Breast epithelium (tissue), 4 donors: ENCODE measurements around the gene SALL1. TPM values are rescaled to one million over a fixed set of nuclear protein-coding genes. Genes with fewer than 3 reads are reported as not detected.

Source experiments
- DNase-seq, 2 donors: peaks; one replicate each; pipeline ENCODE4 v3.0.0-alpha.2; 2019; ENCODE audit warnings: low spot score in 2 of 2
- H3K27ac ChIP-seq, 2 donors: fragments of 200-600 bp; sonication (generic) in 1 of 2; one replicate each; pipeline ENCODE4 v1.5.1; 2016 to 2019; ENCODE audit warnings: mild to moderate bottlenecking in 1 of 2
- H3K27me3 ChIP-seq, 2 donors: fragments of 200-600 bp; sonication (generic) in 1 of 2; one replicate each; pipeline versions ENCODE4 v1.5.1 to v1.6.0; 2017 to 2019; ENCODE audit warnings: control low read depth in 1 of 2, mild to moderate bottlenecking in 1 of 2
- H3K36me3 ChIP-seq: fragments of 200-600 bp; one replicate; pipeline ENCODE4 v1.5.1; 2019
- H3K4me1 ChIP-seq, 2 donors: fragments of 200-600 bp; sonication (generic); one replicate each; pipeline ENCODE4 v1.5.1; 2016 to 2019; ENCODE audit warnings: control low read depth in 1 of 2
- H3K4me3 ChIP-seq, 3 donors: fragments of 200-600 bp; sonication (generic); 1 replicate in 2 of 3; 2 replicates in 1 of 3; pipeline ENCODE4 v1.5.1; 2016 to 2019; ENCODE audit warnings: mild to moderate bottlenecking in 3 of 3, moderate library complexity in 2 of 3
- H3K9me3 ChIP-seq, 2 donors: fragments of 200-600 bp; sonication (generic) in 1 of 2; one replicate each; pipeline ENCODE4 v1.5.1; 2016 to 2019; ENCODE audit warnings: control low read depth in 1 of 2
- POLR2A ChIP-seq: fragments of 450-650 bp; IDR thresholded peaks from one replicate; pipeline ENCODE4 v1.6.1; 2016; ENCODE audit warnings: antibody characterized with exemption, mild to moderate bottlenecking, moderate library complexity
- POLR2AphosphoS5 ChIP-seq, 3 donors: sonication (generic); formaldehyde crosslinking; IDR thresholded peaks; one replicate each; pipeline ENCODE4 v1.6.1; 2017; ENCODE audit warnings: antibody characterized with exemption in 3 of 3
- intact Hi-C: fragments of 100-400 bp; cut with DNase I; formaldehyde crosslinking; loops from one replicate; pipeline ENCODE4 v1.15.1; 2023; ENCODE audit warnings: low total_unique reads
- total RNA-seq, 3 donors: library from RNA; depleted of rRNA; stranded (reverse); fragments of >200 nt; gene quantifications; one replicate each; pipeline ENCODE4 v1.1.0, GENCODE V29; 2016
- TF ChIP-seq, protein P1 (sequence below), 3 donors: fragments of 450-650 bp; IDR thresholded peaks; one replicate each; pipeline ENCODE4 v1.5.1; 2016 to 2017; ENCODE audit warnings: antibody characterized with exemption in 3 of 3, mild to moderate bottlenecking in 3 of 3, moderate library complexity in 3 of 3

The SALL1 gene
- total RNA-seq, 3 donors from 2014 or later = 0.15 to 0.33 (median 0.32) TPM

DNA sequence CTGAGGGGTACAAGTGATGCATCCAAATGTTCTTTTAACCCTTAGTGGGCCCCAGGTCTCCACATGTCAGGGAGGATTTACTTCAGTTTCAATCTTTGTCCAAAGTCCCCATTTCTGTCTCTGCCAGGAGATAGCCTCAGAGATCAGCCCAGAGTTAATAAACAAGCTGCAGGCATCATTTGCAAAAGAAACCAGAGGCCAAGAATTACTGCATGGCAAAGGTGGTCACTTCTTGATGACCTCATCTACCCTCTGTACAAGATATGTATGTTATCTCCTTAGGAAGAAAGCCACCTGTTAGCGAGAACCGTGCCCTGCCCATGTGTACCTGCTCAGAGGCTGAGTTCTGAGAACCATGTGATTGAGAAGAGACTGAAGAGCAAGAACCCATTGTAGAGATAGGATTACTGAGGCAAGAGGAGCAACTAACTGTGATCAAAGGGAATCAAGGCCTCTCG lies 40.3 kb downstream of the SALL1 start:
- no peak for TF ChIP-seq POLR2AphosphoS5 (IDR thresholded peaks at IDR 0.05)
- DNase-seq = no peak
- Histone ChIP-seq H3K27me3 (peaks cover 0 to 40% of the 10 kb centered on the region in 2 donors), H3K27ac (no peak overlapping the region), H3K9me3 (no peaks in the 10 kb centered on the region), H3K4me1 (no peaks in the 10 kb centered on the region), H3K4me3 (no peak overlapping the region), H3K36me3 (no peaks in the 10 kb centered on the region)
- intact Hi-C loops = no loop called here

GRCh38 chr16:51109173-51109572 lies 41.9 kb downstream of the SALL1 start:
- intact Hi-C loops = no loop called here
- TF ChIP-seq, protein P1, sequence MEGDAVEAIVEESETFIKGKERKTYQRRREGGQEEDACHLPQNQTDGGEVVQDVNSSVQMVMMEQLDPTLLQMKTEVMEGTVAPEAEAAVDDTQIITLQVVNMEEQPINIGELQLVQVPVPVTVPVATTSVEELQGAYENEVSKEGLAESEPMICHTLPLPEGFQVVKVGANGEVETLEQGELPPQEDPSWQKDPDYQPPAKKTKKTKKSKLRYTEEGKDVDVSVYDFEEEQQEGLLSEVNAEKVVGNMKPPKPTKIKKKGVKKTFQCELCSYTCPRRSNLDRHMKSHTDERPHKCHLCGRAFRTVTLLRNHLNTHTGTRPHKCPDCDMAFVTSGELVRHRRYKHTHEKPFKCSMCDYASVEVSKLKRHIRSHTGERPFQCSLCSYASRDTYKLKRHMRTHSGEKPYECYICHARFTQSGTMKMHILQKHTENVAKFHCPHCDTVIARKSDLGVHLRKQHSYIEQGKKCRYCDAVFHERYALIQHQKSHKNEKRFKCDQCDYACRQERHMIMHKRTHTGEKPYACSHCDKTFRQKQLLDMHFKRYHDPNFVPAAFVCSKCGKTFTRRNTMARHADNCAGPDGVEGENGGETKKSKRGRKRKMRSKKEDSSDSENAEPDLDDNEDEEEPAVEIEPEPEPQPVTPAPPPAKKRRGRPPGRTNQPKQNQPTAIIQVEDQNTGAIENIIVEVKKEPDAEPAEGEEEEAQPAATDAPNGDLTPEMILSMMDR (IDR thresholded peaks at IDR 0.05) = no peak
- no peak for TF ChIP-seq POLR2A
- no peak for TF ChIP-seq POLR2AphosphoS5 (IDR thresholded peaks at IDR 0.05)

GRCh38 chr16:51107742-51108141 lies 43.3 kb downstream of the SALL1 start:
- Histone ChIP-seq H3K4me1 (no peaks in the 10 kb centered on the region), H3K36me3 (no peaks in the 10 kb centered on the region), H3K27ac (no peak overlapping the region), H3K9me3 (no peaks in the 10 kb centered on the region), H3K27me3 (peaks cover 0 to 18% of the 10 kb centered on the region in 2 donors), H3K4me3 (no peak overlapping the region)
- TF ChIP-seq POLR2A (no peak), POLR2AphosphoS5 (IDR thresholded peaks at IDR 0.05) (no peak)
- TF ChIP-seq, protein P1 (IDR thresholded peaks at IDR 0.05) = no peak
- DNase-seq = no peak
- intact Hi-C loops = no loop called here

More at GRCh38 chr16:51109173-51109572, 41.9 kb downstream of the SALL1 start:
- Histone ChIP-seq H3K4me3 (no peak overlapping the region), H3K4me1 (no peaks in the 10 kb centered on the region), H3K36me3 (no peaks in the 10 kb centered on the region), H3K27ac (no peak overlapping the region), H3K27me3 (peaks cover 0 to 30% of the 10 kb centered on the region in 2 donors), H3K9me3 (no peaks in the 10 kb centered on the region)
- no peak for DNase-seq

DNA sequence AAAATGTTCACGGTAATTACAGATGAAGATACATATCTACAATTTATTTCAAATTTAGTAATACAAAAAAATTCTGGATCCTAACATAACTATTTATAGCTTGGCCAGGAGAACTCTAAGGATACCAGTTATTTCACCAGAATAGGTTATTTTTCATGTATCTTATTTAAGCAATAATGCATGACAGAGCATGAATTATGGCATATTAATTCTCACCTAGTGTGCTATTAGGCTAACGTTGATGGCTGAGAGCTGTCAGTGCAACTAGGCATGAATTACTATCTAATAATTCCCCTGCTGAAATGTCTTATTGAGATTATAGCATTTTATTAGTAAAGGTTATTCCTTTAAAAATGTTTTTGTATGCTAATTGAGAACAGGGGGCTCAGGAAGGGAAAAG lies 44.5 kb downstream of the SALL1 start:
- H3K9me3 ChIP-seq = no peaks in the 10 kb centered on the region
- H3K27ac ChIP-seq = no peak overlapping the region
- TF ChIP-seq POLR2AphosphoS5 (IDR thresholded peaks at IDR 0.05) = no peak
- TF ChIP-seq, protein P1 (IDR thresholded peaks at IDR 0.05) = no peak
- no peak for TF ChIP-seq POLR2A
- H3K4me1 ChIP-seq = no peaks in the 10 kb centered on the region
- H3K4me3 ChIP-seq = no peak overlapping the region
- H3K36me3 ChIP-seq = no peaks in the 10 kb centered on the region
- peaks cover 0 to 15% of the 10 kb centered on the region in 2 donors for H3K27me3 ChIP-seq
- DNase-seq = no peak
- intact Hi-C loops = no loop called here

DNA sequence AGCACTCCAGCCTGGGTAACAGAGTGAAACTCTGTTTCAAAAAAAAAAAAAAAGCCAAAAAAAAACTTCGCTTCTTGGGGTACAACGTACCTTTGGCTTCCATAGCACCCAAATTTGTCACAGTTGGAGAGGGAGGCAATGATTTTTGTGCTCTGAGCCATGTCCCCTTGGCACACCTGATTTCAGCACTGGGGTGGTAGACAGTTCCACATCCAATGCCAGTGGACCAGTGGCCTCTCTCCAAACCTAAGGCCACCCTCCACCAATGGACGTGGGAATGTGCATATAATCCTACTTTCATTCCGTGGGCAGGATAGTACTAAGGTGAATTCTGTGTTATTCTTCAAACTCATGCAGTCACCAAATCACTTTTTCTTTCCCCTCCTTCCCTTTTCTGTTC lies 47.5 kb downstream of the SALL1 start:
- Histone ChIP-seq H3K4me1 (no peaks in the 10 kb centered on the region), H3K27me3 (peaks cover 0 to 15% of the 10 kb centered on the region in 2 donors), H3K9me3 (no peaks in the 10 kb centered on the region), H3K4me3 (no peak overlapping the region), H3K36me3 (no peaks in the 10 kb centered on the region), H3K27ac (no peak overlapping the region)
- intact Hi-C loops = no loop called here
- DNase-seq = no peak
- TF ChIP-seq POLR2A = no peak
- TF ChIP-seq POLR2AphosphoS5 (IDR thresholded peaks at IDR 0.05) = no peak
- TF ChIP-seq, protein P1 (IDR thresholded peaks at IDR 0.05) = no peak

DNA sequence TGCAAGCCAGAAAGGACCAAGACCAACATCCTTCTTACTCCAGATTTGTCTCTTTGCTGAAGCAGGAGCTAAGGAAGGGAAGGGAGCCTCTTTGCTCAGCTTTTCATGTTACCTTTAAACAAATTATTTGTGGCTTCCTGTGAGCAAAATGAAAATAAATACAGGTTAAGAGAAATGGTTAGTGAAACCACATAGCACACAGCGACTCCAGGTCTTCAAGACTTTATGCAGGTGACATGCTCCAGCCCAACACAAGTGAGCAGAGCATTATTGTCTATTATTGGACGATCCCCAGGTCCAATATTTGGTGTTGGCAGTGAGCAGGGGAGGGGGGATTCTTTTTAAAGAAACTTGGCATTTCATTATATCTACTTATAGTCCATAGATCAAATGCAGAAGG lies 53.3 kb downstream of the SALL1 start:
- Histone ChIP-seq H3K27ac (no peak overlapping the region), H3K4me3 (no peak overlapping the region), H3K4me1 (no peaks in the 10 kb centered on the region), H3K27me3 (peaks cover 0 to 12% of the 10 kb centered on the region in 2 donors), H3K36me3 (no peaks in the 10 kb centered on the region), H3K9me3 (no peaks in the 10 kb centered on the region)
- intact Hi-C loops = no loop called here
- TF ChIP-seq, protein P1 (IDR thresholded peaks at IDR 0.05) = no peak
- TF ChIP-seq POLR2A (no peak), POLR2AphosphoS5 (IDR thresholded peaks at IDR 0.05) (no peak)
- no peak for DNase-seq
